Neural progenitor cell (in vitro differentiated cells): ENCODE results near the gene PIM2.

ENCODE experiments used
- CTCF ChIP-seq: fragments of 200-600 bp; sonication (generic); IDR thresholded peaks from 2 replicates; pipeline ENCODE4 v1.5.1; 2017; ENCODE audit warnings: antibody characterized with exemption, mild to moderate bottlenecking
- EZH2 ChIP-seq: fragments of 200-600 bp; sonication (generic); IDR thresholded peaks from 2 replicates; pipeline ENCODE4 v1.6.1; 2017; ENCODE audit warnings: antibody characterized with exemption, mild to moderate bottlenecking, moderate library complexity

- no peak for TF ChIP-seq CTCF
- no peak for TF ChIP-seq EZH2
These were observed 14.2 kb downstream of the PIM2 start for GRCh38 chrX:48904626-48905025.
